Measurements from ENCODE around the gene RANBP17. TPM values are rescaled to one million over a fixed set of nuclear protein-coding genes. Genes with fewer than 3 reads are reported as not detected.

RANBP17 gene
- total RNA-seq, 1 experiment from 2014 or later, result 10.1 TPM

DNA sequence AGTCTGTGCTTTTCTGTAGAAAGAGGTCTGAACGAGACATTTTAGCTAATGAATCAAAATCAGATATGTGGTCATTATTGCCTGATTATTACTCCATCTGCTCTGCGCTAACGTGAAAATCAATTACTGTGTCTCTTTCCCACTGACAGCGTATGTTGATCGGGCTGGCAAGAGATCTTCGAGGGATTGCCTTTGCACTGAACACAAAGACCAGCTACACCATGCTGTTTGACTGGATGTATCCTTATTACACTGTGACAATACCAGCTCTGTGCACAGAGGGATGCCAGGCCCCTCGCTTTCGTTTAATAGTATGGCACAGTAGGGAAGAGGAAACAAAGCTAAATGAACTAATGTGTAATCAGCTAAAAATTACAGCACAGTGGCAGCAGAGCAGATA lies 343.6 kb downstream of the RANBP17 start:
- Histone ChIP-seq H3K36me3 (no peaks in the 10 kb centered on the region), H3K4me3 (no peak overlapping the region), H3K27me3 (no peaks in the 10 kb centered on the region), H3K9me3 (no peaks in the 10 kb centered on the region)
- no peak for DNase-seq

DNA sequence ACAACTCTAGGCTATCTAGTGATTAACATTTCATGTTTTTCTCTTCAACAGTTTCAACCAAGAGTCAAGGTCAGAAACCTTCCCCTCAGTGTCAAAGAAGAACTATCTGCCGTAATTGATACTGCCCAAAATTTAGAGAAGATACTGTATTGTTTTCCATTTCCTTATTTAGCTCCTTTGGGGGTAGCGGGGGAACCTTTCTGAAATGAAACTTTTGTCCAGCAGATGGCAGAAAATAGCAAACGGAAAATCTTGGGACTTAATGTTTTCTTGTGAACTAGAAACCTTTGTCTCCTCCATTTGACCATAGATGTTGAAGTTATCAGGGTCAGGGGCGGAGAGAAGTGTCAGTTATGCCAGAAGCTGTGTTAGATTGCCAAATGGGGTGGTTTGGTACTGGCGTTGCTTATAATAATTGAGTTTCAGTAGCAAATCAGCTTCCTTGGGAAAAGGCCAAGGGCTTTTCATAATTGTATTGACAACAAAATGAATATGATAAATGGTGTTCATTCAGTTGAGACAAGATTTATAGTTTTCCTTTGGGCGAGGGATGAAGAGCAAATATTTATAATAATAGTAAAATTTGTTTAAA lies 345.5 kb downstream of the RANBP17 start:
- no peaks in the 10 kb centered on the region for H3K9me3 ChIP-seq
- no peaks in the 10 kb centered on the region for H3K36me3 ChIP-seq
- H3K4me3 ChIP-seq, result no peak overlapping the region
- no peaks in the 10 kb centered on the region for H3K27me3 ChIP-seq
- peak; percentile 2 for DNase-seq

DNA sequence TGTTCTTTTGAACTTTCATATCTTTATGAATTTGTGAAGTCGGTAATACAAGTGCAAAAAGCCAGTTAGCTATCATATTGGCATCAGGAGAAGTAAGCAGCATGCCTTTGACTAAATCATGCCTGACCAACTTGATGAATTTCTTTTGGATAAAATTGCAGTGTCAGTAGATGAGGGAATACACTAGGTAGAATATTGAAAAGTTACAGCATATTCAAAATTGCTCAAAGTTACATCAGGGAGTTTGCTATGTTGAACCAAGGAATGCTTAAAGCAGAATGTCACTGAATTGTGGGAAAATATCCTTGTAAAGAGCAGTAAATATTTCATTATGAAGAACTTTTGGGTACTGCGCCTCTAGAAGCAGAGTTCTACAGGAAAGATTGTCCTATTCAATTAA lies 360.1 kb downstream of the RANBP17 start:
- no peak for DNase-seq
- no peaks in the 10 kb centered on the region for H3K36me3 ChIP-seq
- H3K9me3 ChIP-seq, result no peaks in the 10 kb centered on the region
- no peak overlapping the region for H3K4me3 ChIP-seq
- H3K27me3 ChIP-seq, result no peaks in the 10 kb centered on the region

DNA sequence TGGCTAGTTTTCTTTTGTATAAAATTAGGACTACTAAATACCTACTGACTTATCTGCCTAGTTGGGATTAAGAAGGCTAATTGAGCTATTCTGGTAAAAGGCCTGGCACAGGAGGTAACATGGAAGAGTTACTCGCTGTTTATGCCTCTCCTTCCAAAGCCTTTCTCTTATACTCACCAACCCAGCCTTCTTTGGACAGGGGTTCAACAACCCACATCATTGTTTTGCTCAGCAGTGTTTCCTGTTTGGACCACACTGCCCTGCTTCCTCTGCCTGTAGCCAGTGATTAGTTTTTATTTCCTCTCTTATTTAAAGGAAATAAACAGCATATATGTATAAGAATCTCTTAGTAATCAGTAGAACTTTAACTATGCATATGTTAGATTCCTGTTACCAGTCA lies 362.1 kb downstream of the RANBP17 start:
- Histone ChIP-seq H3K9me3 (no peaks in the 10 kb centered on the region), H3K4me3 (no peak overlapping the region), H3K36me3 (no peaks in the 10 kb centered on the region), H3K27me3 (no peaks in the 10 kb centered on the region)
- DNase-seq, result no peak

DNA sequence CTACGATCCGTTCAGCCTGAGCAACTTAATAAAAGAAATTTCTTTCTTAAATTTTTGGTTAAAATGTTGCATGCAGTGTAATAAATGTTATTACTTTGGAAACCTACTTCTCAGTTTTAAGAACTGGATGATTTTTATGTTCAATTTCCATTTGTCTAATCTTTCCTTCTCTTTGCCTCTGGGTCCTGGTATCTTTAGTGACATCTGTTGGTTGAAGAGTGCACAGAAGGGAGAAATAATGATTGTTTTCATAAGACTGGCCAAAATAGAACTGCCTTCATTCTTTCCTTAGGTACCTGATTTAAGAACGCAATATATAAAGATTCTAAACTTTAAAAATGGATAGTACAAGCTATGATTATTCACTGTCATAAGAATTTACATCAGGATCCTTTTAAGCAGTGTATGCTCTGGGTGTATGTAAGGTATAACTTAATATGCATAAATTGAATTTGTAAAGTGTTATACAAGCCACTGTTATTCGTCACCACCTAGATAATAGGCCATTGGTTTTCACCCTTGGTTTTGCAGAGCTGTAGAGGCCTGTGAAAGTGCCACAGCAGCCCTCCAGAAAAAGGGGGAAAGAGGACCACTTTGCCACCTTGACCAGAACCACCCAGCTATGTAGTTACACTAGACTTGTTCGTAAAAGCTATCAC lies 364.4 kb downstream of the RANBP17 start:
- Histone ChIP-seq H3K36me3 (no peaks in the 10 kb centered on the region), H3K4me3 (no peak overlapping the region), H3K9me3 (no peaks in the 10 kb centered on the region), H3K27me3 (no peaks in the 10 kb centered on the region)
- no peak for DNase-seq

DNA sequence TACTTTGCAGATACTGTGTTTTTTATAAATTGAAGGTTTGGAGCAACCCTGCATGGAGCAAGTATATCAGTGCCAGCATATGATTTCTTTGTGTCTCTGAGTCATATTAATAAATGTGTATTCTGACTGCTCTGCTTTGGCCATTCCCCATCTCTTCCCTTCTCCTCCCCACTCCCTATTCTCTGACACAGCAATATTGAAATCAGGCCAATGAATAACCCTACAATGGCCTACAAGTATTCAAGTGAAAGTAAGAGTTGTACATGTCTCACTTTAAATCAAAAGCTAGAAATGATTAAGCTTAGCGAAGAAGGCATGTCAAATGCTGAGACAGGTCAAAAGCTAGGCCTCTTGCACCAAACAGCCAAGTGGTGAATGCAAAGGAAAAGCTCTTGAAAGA lies 365.0 kb downstream of the RANBP17 start:
- Histone ChIP-seq H3K27me3 (no peaks in the 10 kb centered on the region), H3K36me3 (no peaks in the 10 kb centered on the region), H3K9me3 (no peaks in the 10 kb centered on the region), H3K4me3 (no peak overlapping the region)
- DNase-seq, result no peak

DNA sequence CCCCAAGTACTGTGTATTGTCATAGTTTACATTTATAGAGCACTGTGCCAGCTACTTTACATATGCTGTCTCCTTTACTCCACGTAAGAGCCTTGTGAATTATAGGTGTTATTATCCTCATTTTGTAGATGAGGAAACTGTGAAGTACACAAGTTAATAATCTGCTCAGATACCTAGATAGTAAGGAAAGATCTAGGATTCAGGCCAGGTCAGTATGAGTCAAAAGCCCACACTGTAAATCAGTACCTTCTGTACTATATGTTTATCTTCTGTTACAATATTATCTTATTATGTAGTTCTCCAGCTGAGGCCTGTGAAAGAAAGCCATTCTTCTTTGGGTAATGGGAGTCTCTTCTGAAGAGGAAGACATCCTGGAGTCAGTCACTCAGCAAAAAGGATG lies 374.8 kb downstream of the RANBP17 start:
- Histone ChIP-seq H3K4me3 (no peak overlapping the region), H3K36me3 (no peaks in the 10 kb centered on the region), H3K27me3 (no peaks in the 10 kb centered on the region), H3K9me3 (no peaks in the 10 kb centered on the region)
- no peak for DNase-seq

DNA sequence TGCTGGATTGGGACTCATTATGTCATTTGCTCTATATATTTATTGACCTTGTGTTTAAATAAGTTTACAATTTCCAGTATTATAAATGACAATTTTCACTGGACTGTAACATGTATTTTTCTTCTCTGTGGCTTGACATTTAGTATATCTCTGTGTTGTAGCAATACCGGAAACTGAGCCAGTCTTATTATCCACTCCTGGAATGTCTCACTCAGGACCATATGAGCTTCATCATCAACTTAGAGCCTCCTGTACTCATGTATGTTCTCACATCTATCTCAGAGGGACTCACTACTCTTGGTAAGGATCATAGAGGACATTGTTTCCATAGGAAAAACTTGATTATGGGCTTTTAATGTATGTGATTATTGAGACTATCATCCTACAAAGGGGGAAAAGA lies 380.7 kb downstream of the RANBP17 start:
- H3K9me3 ChIP-seq, result 0 out of 2 replicates have a peak, but pooled peaks cover 2% of the 10 kb centered on the region
- no peak for DNase-seq
- no peak overlapping the region for H3K4me3 ChIP-seq
- H3K36me3 ChIP-seq, result peaks cover 5% of the 10 kb centered on the region
- no peaks in the 10 kb centered on the region for H3K27me3 ChIP-seq

DNA sequence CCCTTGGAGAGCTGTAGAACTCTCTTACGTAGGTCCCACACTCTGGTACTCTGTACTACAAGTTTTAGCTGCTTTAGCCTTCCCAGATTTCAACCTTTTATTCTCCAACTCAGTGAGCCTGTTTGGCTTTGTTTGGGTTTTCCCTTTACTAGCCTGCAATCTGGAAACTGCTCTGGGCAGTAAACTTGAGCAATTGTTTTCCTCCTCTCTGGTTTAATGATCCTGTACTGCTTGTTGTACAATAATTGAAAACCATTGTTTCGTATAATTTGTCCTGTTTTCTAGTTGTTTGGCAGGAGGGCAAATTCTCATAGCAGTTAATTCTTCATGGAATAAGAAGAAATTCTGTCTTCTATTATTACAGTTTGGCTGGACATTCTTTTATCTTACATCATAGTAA lies 384.4 kb downstream of the RANBP17 start:
- Histone ChIP-seq H3K27me3 (no peaks in the 10 kb centered on the region), H3K36me3 (peaks cover 13% of the 10 kb centered on the region), H3K4me3 (no peak overlapping the region), H3K9me3 (peaks cover 19% of the 10 kb centered on the region)
- DNase-seq, result no peak

DNA sequence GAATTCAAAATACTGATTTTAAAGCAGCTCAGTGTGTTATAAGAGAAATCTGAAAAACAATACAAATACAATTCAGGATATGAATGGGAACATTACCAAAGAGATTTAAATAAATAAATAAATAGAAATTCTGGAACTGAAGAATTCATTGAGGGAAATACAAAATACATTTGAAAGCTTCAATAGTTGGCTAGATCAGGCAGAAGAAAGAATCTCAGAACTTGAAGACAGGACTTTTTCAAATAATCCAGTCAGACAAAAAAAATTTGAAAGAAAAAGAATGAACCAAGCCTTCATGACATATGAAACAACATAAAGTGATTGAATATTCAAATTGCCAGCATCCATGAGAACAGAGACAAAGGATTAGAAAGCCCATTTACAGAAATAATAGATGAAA lies 387.6 kb downstream of the RANBP17 start:
- Histone ChIP-seq H3K27me3 (no peaks in the 10 kb centered on the region), H3K36me3 (peaks cover 13% of the 10 kb centered on the region), H3K4me3 (no peak overlapping the region)

DNA sequence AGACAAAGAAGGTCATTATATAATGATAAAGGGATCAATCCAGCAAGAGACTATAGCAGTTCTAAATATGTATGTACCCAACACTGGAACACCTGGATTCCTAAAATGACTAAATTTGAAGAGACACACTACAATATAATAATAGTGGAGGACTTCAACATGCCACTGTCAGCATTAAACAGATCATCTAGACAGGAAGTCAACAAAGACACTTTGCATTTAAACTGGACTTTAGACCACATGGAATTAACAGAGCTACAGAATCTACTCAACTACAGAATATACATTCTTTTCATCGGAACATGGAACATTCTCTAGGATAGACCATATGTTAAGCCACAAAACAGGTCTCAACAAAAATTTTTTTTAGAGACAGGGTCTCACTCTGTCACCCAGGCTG lies 388.9 kb downstream of the RANBP17 start:
- no peak for DNase-seq
- no peaks in the 10 kb centered on the region for H3K27me3 ChIP-seq
- H3K9me3 ChIP-seq, result peaks cover 19% of the 10 kb centered on the region
- H3K4me3 ChIP-seq, result no peak overlapping the region
- peaks cover 13% of the 10 kb centered on the region for H3K36me3 ChIP-seq

More for the DNA sequence above, 387.6 kb downstream of the RANBP17 start:
- H3K9me3 ChIP-seq, result peaks cover 19% of the 10 kb centered on the region
- no peak for DNase-seq

DNA sequence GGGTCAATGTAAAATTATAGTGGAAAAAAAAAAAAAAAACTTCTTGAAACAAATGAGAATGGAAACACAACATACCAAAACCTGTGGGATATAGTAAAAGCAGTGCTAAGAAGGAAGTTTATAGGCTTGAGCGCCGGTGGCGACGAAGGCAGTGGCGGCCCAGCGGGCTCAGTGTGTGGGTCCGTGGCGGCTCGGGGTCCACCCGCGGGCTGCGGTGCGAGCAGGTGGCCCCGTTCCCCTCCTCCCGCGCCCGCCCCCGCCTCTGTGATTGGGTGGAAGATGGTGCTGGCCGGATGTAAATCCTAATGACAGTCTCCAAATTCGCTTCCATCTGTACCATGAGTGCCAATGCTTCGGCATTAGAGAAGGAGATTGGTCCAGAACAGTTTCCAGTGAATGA lies 389.7 kb downstream of the RANBP17 start:
- no peaks in the 10 kb centered on the region for H3K27me3 ChIP-seq
- no peak overlapping the region for H3K4me3 ChIP-seq
- no peak for DNase-seq
- H3K9me3 ChIP-seq, result peaks cover 19% of the 10 kb centered on the region
- H3K36me3 ChIP-seq, result peaks cover 13% of the 10 kb centered on the region

DNA sequence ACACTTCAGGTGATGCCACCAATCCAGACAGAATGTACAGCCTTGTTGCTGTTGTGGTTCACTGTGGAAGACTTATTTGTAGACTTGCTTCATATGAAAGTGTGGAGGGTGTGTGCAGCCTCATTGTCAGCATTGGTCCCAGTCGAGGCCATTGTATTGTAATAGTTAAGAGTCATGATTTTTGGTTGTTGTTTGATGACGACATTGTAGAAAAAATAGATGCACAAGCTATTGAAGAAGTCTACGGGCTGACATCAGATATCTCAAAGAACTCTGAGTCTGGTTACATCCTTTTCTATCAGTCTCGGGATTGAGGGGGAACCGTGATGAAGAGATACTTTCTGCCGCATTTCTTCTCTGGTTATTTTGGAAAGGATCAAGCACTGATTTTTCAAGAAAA lies 390.9 kb downstream of the RANBP17 start:
- H3K36me3 ChIP-seq, result peaks cover 6% of the 10 kb centered on the region
- no peaks in the 10 kb centered on the region for H3K27me3 ChIP-seq
- peaks cover 17% of the 10 kb centered on the region for H3K9me3 ChIP-seq
- DNase-seq, result no peak
- H3K4me3 ChIP-seq, result no peak overlapping the region

DNA sequence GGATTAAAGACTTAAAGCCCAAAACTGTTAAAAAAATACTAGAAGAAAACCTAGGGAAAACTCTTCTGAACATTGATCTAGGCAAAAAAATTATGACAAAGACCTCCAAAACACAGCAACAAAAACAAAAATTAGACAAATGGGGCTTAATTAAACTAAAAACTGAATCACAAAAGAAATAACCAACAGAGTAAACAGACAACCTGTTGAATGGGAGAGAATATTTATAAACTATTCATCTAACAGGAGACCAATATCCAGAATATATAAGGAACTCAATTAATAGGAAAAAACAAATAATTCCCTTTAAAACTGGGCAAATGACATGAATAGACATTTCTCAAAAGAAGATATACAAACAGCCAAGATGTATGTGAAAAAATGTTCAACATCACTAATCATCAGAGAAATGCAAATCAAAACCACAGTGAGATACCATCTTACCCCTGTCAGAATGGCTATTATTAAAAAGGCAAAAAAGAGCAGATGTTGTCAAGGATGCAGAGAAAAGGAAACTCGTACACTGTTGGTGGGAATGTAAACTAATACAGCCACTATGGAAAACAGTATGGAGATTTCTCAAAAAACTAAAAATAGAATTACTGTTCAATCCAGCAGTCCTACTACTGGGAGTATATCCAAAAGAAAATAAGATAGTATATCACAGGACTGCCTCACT lies 397.1 kb downstream of the RANBP17 start:
- Histone ChIP-seq H3K27me3 (no peaks in the 10 kb centered on the region), H3K4me3 (no peak overlapping the region), H3K36me3 (no peaks in the 10 kb centered on the region), H3K9me3 (no peaks in the 10 kb centered on the region)
- no peak for DNase-seq

DNA sequence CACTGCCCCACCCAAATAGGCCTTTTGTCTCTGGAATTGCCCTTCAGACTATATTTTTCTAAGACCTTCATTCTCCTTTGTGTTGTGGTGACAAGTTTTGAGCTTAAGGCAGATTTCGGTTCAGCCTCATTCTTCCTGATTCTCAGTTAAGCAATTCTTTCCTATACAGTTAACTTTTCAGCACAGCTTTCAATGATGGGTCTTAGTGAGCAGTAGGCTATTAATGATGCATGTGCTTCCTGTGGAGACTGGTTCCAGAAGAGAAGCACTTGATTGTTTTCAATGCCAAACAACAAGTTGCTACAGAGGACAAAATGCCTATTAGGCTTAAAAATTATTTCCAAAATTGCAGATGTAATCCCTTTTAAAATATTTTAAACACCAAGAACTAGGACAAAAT lies 399.5 kb downstream of the RANBP17 start:
- no peak for DNase-seq
- Histone ChIP-seq H3K4me3 (no peak overlapping the region), H3K36me3 (no peaks in the 10 kb centered on the region), H3K27me3 (no peaks in the 10 kb centered on the region), H3K9me3 (no peaks in the 10 kb centered on the region)

DNA sequence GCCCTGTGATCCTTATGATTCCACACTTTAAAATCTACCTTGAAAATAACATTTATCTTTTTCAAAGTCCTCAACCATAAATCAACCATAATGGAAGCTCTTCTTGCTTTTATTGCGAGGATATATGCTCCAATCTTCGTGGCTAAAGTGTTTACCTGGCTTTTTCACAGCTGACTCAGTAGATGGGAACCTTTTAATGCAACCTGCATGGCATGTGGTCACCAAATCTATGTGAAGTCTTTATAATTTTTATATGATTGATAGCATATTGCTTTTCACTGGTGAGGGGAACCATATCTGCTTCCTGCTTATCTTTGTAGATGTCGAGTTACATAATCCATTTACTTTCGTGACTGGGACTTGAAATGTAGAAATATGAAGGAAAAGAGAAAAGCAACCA lies 400.1 kb downstream of the RANBP17 start:
- Histone ChIP-seq H3K9me3 (no peaks in the 10 kb centered on the region), H3K36me3 (no peaks in the 10 kb centered on the region), H3K27me3 (no peaks in the 10 kb centered on the region), H3K4me3 (no peak overlapping the region)
- DNase-seq, result no peak

DNA sequence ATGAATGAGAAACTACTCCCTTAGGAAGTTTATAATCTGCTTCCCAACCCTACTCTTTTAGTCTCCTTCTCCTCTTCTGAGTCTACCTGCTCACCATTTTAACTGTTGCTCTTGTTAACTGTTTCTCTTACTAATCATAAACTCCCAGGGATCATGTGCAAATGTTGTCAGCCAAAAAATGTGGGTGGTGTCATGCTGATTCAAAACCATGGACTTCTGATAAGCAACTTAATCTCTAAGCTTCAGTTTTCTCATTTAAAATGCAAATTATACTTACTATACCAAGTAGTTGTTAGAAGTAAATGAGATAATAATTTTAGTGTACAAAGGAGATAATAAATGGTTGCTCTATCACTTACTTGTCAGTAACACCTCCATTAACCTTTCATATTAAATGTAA lies 401.4 kb downstream of the RANBP17 start:
- Histone ChIP-seq H3K27me3 (no peaks in the 10 kb centered on the region), H3K36me3 (no peaks in the 10 kb centered on the region), H3K4me3 (no peak overlapping the region), H3K9me3 (no peaks in the 10 kb centered on the region)
- no peak for DNase-seq

DNA sequence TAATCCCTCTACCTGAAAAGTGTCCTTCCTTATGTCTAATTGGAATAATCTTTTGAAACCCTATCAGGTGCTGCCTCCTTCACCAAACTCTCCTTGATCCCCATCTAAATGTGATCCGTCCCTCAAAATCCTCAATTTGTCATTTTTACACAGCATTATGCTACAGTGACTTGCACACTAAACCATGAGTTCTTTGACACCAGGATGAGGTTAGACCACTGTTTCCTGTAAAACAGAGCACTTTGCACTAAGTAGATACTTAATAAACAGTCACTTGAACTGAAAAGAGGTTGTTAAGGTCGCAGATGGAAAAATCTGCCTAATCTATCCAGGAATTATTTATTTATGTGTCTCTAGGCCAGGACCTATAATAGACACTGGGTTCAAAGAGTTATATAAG lies 403.0 kb downstream of the RANBP17 start:
- Histone ChIP-seq H3K27me3 (no peaks in the 10 kb centered on the region), H3K9me3 (no peaks in the 10 kb centered on the region), H3K4me3 (no peak overlapping the region), H3K36me3 (no peaks in the 10 kb centered on the region)
- DNase-seq, result no peak

All from MG63 (cell line).